Astrocyte (in vitro differentiated cells and primary cell): ENCODE measurements around the gene NT5C1A. TPM values are rescaled to one million over a fixed set of nuclear protein-coding genes. Genes with fewer than 3 reads are reported as not detected.

ENCODE experiments used
- DNase-seq: peaks from one replicate; pipeline ENCODE4 v3.0.0-alpha.2; 2010; ENCODE audit warnings: low read depth
- FAIRE-seq: peaks from 2 replicates; lab custom pipeline; 2011; peaks lifted over from hg19 to GRCh38; lab: Jason Lieb, UNC
- H2AFZ ChIP-seq: 2 replicates; pipeline ENCODE4 v1.6.0; 2012; ENCODE audit warnings: low read depth, low read length, inconsistent platforms
- H3K27ac ChIP-seq: 2 replicates; pipeline ENCODE4 v1.5.1; 2011; ENCODE audit warnings: low read depth, low read length, inconsistent platforms
- H3K27me3 ChIP-seq: 2 replicates; pipeline ENCODE4 v1.6.0; 2011; ENCODE audit warnings: low read length, inconsistent platforms; ENCODE audit not compliant: insufficient read depth
- H3K36me3 ChIP-seq: 2 replicates; pipeline ENCODE4 v1.5.1; 2011; ENCODE audit warnings: low read length, inconsistent platforms; ENCODE audit not compliant: insufficient read depth
- H3K4me1 ChIP-seq: 2 replicates; pipeline ENCODE4 v1.5.1; 2011; ENCODE audit warnings: low read length, inconsistent platforms; ENCODE audit not compliant: insufficient read depth
- H3K4me2 ChIP-seq: 2 replicates; pipeline ENCODE4 v1.6.0; 2012; ENCODE audit warnings: low read length, inconsistent platforms
- H3K4me3 ChIP-seq: 2 replicates; pipeline ENCODE4 v1.5.1; 2011; ENCODE audit warnings: low read depth, mild to moderate bottlenecking, low read length, inconsistent platforms; ENCODE audit not compliant: insufficient read depth
- H3K79me2 ChIP-seq: 2 replicates; pipeline ENCODE4 v1.6.0; 2012; ENCODE audit warnings: mild to moderate bottlenecking, low read length, inconsistent platforms; ENCODE audit not compliant: insufficient read depth
- H3K9ac ChIP-seq: 2 replicates; pipeline ENCODE4 v1.6.0; 2012; ENCODE audit warnings: mild to moderate bottlenecking, low read length, inconsistent platforms
- H3K9me3 ChIP-seq: 2 replicates; pipeline ENCODE4 v1.5.1; 2012; ENCODE audit warnings: low read depth, mild to moderate bottlenecking, low read length, inconsistent platforms; ENCODE audit not compliant: insufficient read depth
- H4K20me1 ChIP-seq: 2 replicates; pipeline ENCODE4 v1.6.0; 2012; ENCODE audit warnings: low read length, inconsistent platforms; ENCODE audit not compliant: insufficient read depth
- H3K27ac Mint-ChIP-seq: one replicate; pipeline ENCODE4 v1.8.0; 2021; ENCODE audit warnings: mild to moderate bottlenecking, mixed read lengths; ENCODE audit not compliant: unreplicated experiment
- H3K27me3 Mint-ChIP-seq: one replicate; pipeline ENCODE4 v1.8.0; 2021; ENCODE audit warnings: low read depth, mixed read lengths; ENCODE audit not compliant: unreplicated experiment
- H3K36me3 Mint-ChIP-seq: one replicate; pipeline ENCODE4 v1.8.0; 2021; ENCODE audit warnings: low read depth, mixed read lengths; ENCODE audit not compliant: unreplicated experiment
- H3K4me1 Mint-ChIP-seq: one replicate; pipeline ENCODE4 v1.8.0; 2021; ENCODE audit warnings: low read depth, mixed read lengths; ENCODE audit not compliant: unreplicated experiment
- H3K4me3 Mint-ChIP-seq: one replicate; pipeline ENCODE4 v1.8.0; 2021; ENCODE audit warnings: mild to moderate bottlenecking, moderate library complexity, mixed read lengths; ENCODE audit not compliant: unreplicated experiment
- H3K9me3 Mint-ChIP-seq: one replicate; pipeline ENCODE4 v1.8.0; 2021; ENCODE audit warnings: mild to moderate bottlenecking, mixed read lengths; ENCODE audit not compliant: unreplicated experiment
- CTCF ChIP-seq: IDR thresholded peaks from 2 replicates; pipeline ENCODE4 v1.5.1; 2011; ENCODE audit warnings: low read depth, mild to moderate bottlenecking, inconsistent platforms, low read length, moderate library complexity; ENCODE audit not compliant: insufficient read depth
- EZH2 ChIP-seq: IDR thresholded peaks from 2 replicates; pipeline ENCODE4 v1.6.1; 2012; ENCODE audit warnings: mild to moderate bottlenecking, low read length, inconsistent platforms; ENCODE audit not compliant: insufficient read depth
- total RNA-seq: library from RNA; stranded (reverse); gene quantifications from 2 replicates; pipeline ENCODE4 v1.2.1, GENCODE V29; 2021

The NT5C1A gene
- total RNA-seq, 1 donor from 2014 or later, result 0.20 TPM

- H3K4me1 Mint-ChIP-seq, result peaks cover 8% of the 10 kb centered on the region
- H4K20me1 ChIP-seq, result no peaks in the 10 kb centered on the region
- H3K79me2 ChIP-seq, result no peaks in the 10 kb centered on the region
- H3K9me3 ChIP-seq, result no peaks in the 10 kb centered on the region
- no peak overlapping the region for H3K9ac ChIP-seq
- H3K27me3 Mint-ChIP-seq, result peaks cover 76% of the 10 kb centered on the region
- DNase-seq, result no peak
- no peaks in the 10 kb centered on the region for H3K36me3 Mint-ChIP-seq
- no peak overlapping the region for H2AFZ ChIP-seq
- H3K36me3 ChIP-seq, result no peaks in the 10 kb centered on the region
- no peak for FAIRE-seq
- H3K27ac Mint-ChIP-seq, result no peak overlapping the region
- no peak overlapping the region for H3K4me2 ChIP-seq
- peaks cover 18% of the 10 kb centered on the region for H3K27me3 ChIP-seq
- no peaks in the 10 kb centered on the region for H3K9me3 Mint-ChIP-seq
- TF ChIP-seq EZH2 (no peak), CTCF (no peak)
- no peak overlapping the region for H3K27ac ChIP-seq
- H3K4me3 ChIP-seq, result no peak overlapping the region
- no peak overlapping the region for H3K4me3 Mint-ChIP-seq
- H3K4me1 ChIP-seq, result no peaks in the 10 kb centered on the region
Measured at GRCh38 chr1:39704757-39705156, 32.9 kb upstream of the NT5C1A start.

GRCh38 chr1:39701049-39701439, 29.1 kb upstream of the NT5C1A start:
- Histone ChIP-seq H3K9me3 (no peaks in the 10 kb centered on the region), H3K4me2 (peak overlapping the region; percentile 78), H3K9ac (peak overlapping the region; percentile 36), H4K20me1 (no peaks in the 10 kb centered on the region), H3K27me3 (peaks cover 24% of the 10 kb centered on the region), H3K4me3 (peak overlapping the region; percentile 11), H2AFZ (peak overlapping the region; percentile 44), H3K36me3 (no peaks in the 10 kb centered on the region), H3K79me2 (no peaks in the 10 kb centered on the region), H3K4me1 (no peaks in the 10 kb centered on the region), H3K27ac (no peak overlapping the region)
- FAIRE-seq (no peak), DNase-seq (peak; percentile 67)
- Mint-ChIP-seq H3K9me3 (peaks cover 4% of the 10 kb centered on the region), H3K27ac (no peak overlapping the region), H3K4me3 (peak overlapping the region; percentile 17), H3K4me1 (peaks cover 11% of the 10 kb centered on the region), H3K27me3 (peaks cover 77% of the 10 kb centered on the region), H3K36me3 (peaks cover 2% of the 10 kb centered on the region)
- TF ChIP-seq EZH2, result no peak
- TF ChIP-seq CTCF, result no peak

- Histone ChIP-seq H3K79me2 (no peaks in the 10 kb centered on the region), H3K9me3 (no peaks in the 10 kb centered on the region), H3K36me3 (no peaks in the 10 kb centered on the region), H3K27ac (no peak overlapping the region), H3K4me1 (no peaks in the 10 kb centered on the region), H3K27me3 (peaks cover 25% of the 10 kb centered on the region), H3K4me2 (no peak overlapping the region), H3K9ac (no peak overlapping the region), H4K20me1 (no peaks in the 10 kb centered on the region), H2AFZ (no peak overlapping the region), H3K4me3 (no peak overlapping the region)
- FAIRE-seq (no peak), DNase-seq (no peak)
- H3K27me3 Mint-ChIP-seq, result peaks cover 75% of the 10 kb centered on the region
- H3K36me3 Mint-ChIP-seq, result peaks cover 2% of the 10 kb centered on the region
- no peak overlapping the region for H3K27ac Mint-ChIP-seq
- peaks cover 11% of the 10 kb centered on the region for H3K4me1 Mint-ChIP-seq
- TF ChIP-seq EZH2 (no peak), CTCF (no peak)
- peaks cover 4% of the 10 kb centered on the region for H3K9me3 Mint-ChIP-seq
- no peak overlapping the region for H3K4me3 Mint-ChIP-seq
Measured at GRCh38 chr1:39700348-39700747, 28.4 kb upstream of the NT5C1A start.
